Breast epithelium (tissue), 3 donors: ENCODE results near the gene TIMP1.

Source experiments
- POLR2A ChIP-seq: fragments of 450-650 bp; IDR thresholded peaks from one replicate; pipeline ENCODE4 v1.6.1; 2016; ENCODE audit warnings: antibody characterized with exemption, mild to moderate bottlenecking, moderate library complexity
- POLR2AphosphoS5 ChIP-seq, 3 donors: sonication (generic); formaldehyde crosslinking; IDR thresholded peaks; one replicate each; pipeline ENCODE4 v1.6.1; 2017; ENCODE audit warnings: antibody characterized with exemption in 3 of 3
- TF ChIP-seq, protein P1 (sequence below), 3 donors: fragments of 450-650 bp; IDR thresholded peaks; one replicate each; pipeline ENCODE4 v1.5.1; 2016 to 2017; ENCODE audit warnings: antibody characterized with exemption in 3 of 3, mild to moderate bottlenecking in 3 of 3, moderate library complexity in 3 of 3

DNA sequence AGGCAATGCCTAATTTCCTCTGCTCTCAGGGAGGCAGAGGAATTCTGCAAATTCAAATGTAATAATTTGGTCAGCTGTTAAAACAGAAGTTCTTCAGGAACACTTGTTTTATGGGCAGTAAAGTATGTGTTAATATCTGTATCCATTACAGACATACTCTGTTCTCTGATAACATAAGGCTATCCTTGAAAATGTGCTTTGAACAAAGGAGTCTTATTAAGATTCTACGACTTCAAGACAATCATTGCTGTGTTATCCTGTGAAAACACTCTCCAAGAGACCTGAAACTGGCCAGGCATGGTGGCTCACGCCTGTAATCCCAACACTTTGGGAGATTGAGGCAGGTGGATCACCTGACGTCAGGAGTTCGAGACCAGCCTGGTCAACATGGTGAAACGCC, 49.4 kb downstream of the TIMP1 start:
- TF ChIP-seq, protein P1, sequence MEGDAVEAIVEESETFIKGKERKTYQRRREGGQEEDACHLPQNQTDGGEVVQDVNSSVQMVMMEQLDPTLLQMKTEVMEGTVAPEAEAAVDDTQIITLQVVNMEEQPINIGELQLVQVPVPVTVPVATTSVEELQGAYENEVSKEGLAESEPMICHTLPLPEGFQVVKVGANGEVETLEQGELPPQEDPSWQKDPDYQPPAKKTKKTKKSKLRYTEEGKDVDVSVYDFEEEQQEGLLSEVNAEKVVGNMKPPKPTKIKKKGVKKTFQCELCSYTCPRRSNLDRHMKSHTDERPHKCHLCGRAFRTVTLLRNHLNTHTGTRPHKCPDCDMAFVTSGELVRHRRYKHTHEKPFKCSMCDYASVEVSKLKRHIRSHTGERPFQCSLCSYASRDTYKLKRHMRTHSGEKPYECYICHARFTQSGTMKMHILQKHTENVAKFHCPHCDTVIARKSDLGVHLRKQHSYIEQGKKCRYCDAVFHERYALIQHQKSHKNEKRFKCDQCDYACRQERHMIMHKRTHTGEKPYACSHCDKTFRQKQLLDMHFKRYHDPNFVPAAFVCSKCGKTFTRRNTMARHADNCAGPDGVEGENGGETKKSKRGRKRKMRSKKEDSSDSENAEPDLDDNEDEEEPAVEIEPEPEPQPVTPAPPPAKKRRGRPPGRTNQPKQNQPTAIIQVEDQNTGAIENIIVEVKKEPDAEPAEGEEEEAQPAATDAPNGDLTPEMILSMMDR (IDR thresholded peaks at IDR 0.05) = no peak
- TF ChIP-seq POLR2A (no peak), POLR2AphosphoS5 (IDR thresholded peaks at IDR 0.05) (no peak)
